DND-41 (cell line): Measurements from ENCODE around the gene NODAL.

Experiments
- ATAC-seq: fragments of 200-7000 bp; cut with Tn5 transposase; 3 replicates; pipeline ENCODE4 v1.9.1; 2021; ENCODE audit warnings: low read depth; ENCODE audit not compliant: insufficient read depth
- DNase-seq: peaks from one replicate; pipeline ENCODE4 v3.0.0-alpha.2; 2020
- H2AFZ ChIP-seq: 2 replicates; pipeline ENCODE4 v1.6.0; 2012; ENCODE audit warnings: low read depth, low read length
- H3K27ac ChIP-seq: 2 replicates; pipeline ENCODE4 v1.5.1; 2012; ENCODE audit warnings: low read length, inconsistent platforms
- H3K27me3 ChIP-seq: fragments of 200-600 bp; sonication (generic); 2 replicates; pipeline ENCODE4 v1.6.0; 2012; ENCODE audit warnings: low read length, mild to moderate bottlenecking, inconsistent platforms; ENCODE audit not compliant: insufficient read depth, poor library complexity
- H3K36me3 ChIP-seq: 2 replicates; pipeline ENCODE4 v1.5.1; 2012; ENCODE audit warnings: low read length, inconsistent platforms; ENCODE audit not compliant: insufficient read depth
- H3K4me1 ChIP-seq: 2 replicates; pipeline ENCODE4 v1.5.1; 2012; ENCODE audit warnings: mild to moderate bottlenecking, low read length; ENCODE audit not compliant: insufficient read depth
- H3K4me2 ChIP-seq: 2 replicates; pipeline ENCODE4 v1.6.0; 2012; ENCODE audit warnings: mild to moderate bottlenecking, moderate library complexity, low read length, inconsistent platforms; ENCODE audit not compliant: insufficient read depth
- H3K4me3 ChIP-seq, 2 experiments: fragments of 200-600 bp in 1 of 2; shearing (Covaris generic) in 1 of 2; 2 replicates each; pipeline ENCODE4 v1.5.1; 2012 to 2016; ENCODE audit warnings: inconsistent platforms in 2 of 2, low read length in 2 of 2, mild to moderate bottlenecking in 2 of 2, low read depth in 1 of 2, moderate library complexity in 1 of 2
- H3K79me2 ChIP-seq: 2 replicates; pipeline ENCODE4 v1.6.0; 2012; ENCODE audit warnings: low read length, inconsistent platforms; ENCODE audit not compliant: insufficient read depth
- H3K9ac ChIP-seq: 2 replicates; pipeline ENCODE4 v1.6.0; 2012; ENCODE audit warnings: low read depth, mild to moderate bottlenecking, inconsistent platforms, low read length, moderate library complexity
- H3K9me3 ChIP-seq: 2 replicates; pipeline ENCODE4 v1.5.1; 2012; ENCODE audit warnings: low read length, moderate library complexity, mild to moderate bottlenecking, inconsistent platforms; ENCODE audit not compliant: insufficient read depth, severe bottlenecking
- H4K20me1 ChIP-seq: 2 replicates; pipeline ENCODE4 v1.6.0; 2012; ENCODE audit warnings: low read length; ENCODE audit not compliant: insufficient read depth
- EZH2 ChIP-seq: IDR thresholded peaks from 3 replicates; pipeline ENCODE4 v1.6.1; 2012; ENCODE audit warnings: borderline replicate concordance, low read depth, mild to moderate bottlenecking, moderate library complexity, low read length, inconsistent platforms; ENCODE audit not compliant: severe bottlenecking
- TF ChIP-seq, protein P1 (sequence below): IDR thresholded peaks from 2 replicates; pipeline ENCODE4 v1.5.1; 2012; ENCODE audit warnings: borderline replicate concordance, low read length, moderate library complexity, mild to moderate bottlenecking; ENCODE audit not compliant: poor library complexity, severe bottlenecking; ENCODE audit errors: extremely low read depth

Gene NODAL

DNA sequence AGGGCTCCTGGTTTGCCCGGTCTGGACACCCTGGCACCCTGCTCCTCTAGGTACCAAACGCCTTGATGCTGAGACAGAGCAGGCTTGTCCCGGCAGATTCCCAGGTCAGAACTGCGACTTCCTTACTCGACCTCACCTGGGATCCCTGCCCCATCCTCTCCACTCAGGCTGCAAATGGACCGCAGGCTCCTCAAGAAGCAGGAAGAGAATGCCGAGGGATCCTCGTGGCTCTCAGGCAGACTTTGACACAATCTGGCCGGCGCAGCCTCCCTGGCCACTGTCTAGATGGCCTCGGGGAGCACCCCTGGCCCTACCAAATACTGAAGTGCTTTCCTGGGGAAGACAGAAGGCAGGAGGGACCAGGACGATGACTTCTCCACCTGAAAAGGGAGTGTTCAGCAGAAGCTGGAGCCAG, 421 bp upstream of the NODAL start:
- no peak for DNase-seq
- Histone ChIP-seq H3K79me2 (no peaks in the 10 kb centered on the region), H3K9me3 (no peaks in the 10 kb centered on the region), H4K20me1 (no peaks in the 10 kb centered on the region; the same call in 1 of the 2 replicates), H3K4me1 (no peaks in the 10 kb centered on the region), H3K4me2 (no peak overlapping the region), H2AFZ (no peak overlapping the region), H3K27ac (no peak overlapping the region), H3K36me3 (no peaks in the 10 kb centered on the region), H3K27me3 (no peaks in the 10 kb centered on the region), H3K9ac (no peak overlapping the region), H3K4me3 (no peak overlapping the region)
- no peak for ATAC-seq
- no peak for TF ChIP-seq EZH2
- TF ChIP-seq, protein P1, sequence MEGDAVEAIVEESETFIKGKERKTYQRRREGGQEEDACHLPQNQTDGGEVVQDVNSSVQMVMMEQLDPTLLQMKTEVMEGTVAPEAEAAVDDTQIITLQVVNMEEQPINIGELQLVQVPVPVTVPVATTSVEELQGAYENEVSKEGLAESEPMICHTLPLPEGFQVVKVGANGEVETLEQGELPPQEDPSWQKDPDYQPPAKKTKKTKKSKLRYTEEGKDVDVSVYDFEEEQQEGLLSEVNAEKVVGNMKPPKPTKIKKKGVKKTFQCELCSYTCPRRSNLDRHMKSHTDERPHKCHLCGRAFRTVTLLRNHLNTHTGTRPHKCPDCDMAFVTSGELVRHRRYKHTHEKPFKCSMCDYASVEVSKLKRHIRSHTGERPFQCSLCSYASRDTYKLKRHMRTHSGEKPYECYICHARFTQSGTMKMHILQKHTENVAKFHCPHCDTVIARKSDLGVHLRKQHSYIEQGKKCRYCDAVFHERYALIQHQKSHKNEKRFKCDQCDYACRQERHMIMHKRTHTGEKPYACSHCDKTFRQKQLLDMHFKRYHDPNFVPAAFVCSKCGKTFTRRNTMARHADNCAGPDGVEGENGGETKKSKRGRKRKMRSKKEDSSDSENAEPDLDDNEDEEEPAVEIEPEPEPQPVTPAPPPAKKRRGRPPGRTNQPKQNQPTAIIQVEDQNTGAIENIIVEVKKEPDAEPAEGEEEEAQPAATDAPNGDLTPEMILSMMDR: no peak

DNA sequence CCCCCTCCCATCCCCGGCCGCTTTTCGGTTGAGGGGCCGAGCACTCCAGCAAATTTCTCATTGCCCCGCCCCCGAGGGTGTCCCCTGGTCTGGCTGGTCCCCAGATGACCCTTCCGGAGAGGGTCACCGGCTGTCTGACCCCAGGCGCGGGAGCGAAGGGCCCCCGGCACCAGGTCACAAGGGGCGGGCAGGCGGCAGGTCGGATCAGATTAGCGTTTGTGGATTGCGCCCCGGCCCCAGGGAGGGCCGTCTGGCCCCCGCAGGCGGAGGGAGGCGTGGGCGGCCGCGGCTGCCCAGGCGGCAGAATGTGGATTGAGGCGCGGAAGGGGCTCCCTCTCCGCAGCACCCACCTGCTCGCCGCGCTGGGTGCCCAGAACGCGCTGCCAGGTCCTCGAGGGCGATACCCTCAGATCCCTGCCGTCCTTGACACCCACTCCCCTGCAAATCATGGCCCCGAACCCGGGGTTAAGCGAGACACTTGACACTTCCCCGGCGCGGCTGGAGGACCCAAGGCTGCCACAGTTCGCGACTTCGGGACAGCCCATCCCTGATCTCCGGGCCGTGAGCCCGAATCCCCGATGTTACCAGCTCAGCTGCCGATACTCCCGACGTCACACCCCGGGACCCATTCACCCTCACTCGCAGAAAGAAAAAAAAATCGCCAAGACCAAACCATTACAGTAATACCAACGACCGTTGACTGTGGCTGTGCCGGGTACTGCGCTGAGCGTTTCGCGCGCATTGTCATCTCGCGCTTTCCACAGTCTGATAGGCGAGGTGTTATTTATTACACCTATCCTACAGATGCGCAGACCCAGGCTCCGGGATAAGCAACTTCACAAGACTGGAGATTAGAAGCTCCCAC, 953 bp downstream of the NODAL start:
- Histone ChIP-seq H3K36me3 (no peaks in the 10 kb centered on the region), H3K4me1 (no peaks in the 10 kb centered on the region), H3K79me2 (no peaks in the 10 kb centered on the region), H2AFZ (no peak overlapping the region), H3K9ac (no peak overlapping the region), H3K27me3 (no peaks in the 10 kb centered on the region), H3K27ac (no peak overlapping the region), H3K4me2 (no peak overlapping the region), H3K9me3 (no peaks in the 10 kb centered on the region), H3K4me3 (no peak overlapping the region), H4K20me1 (no peaks in the 10 kb centered on the region; the same call in 1 of the 2 replicates)
- TF ChIP-seq EZH2: no peak
- TF ChIP-seq, protein P1: no peak
- no peak for ATAC-seq
- no peak for DNase-seq

DNA sequence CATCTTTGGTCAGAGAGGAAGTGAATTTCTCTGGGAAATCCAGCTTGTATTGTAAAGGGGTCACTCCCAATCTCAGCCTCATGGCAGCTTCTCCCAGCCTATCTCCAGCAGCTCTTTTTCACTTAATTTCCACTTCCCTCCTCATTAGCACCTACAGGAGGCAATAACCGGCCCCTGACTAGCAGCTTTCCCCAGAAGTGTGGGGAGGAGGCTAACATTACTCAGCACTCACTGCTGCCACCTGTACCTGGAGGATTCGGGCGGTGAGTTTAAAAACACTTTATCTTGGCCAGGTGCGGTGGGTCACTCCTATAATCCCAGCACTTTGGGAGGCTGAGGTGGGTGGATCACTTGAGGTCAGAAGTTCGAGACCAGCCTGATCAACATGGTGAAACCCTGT, 3.8 kb downstream of the NODAL start:
- no peaks in the 10 kb centered on the region for H3K36me3 ChIP-seq

More for the DNA sequence above, 3.8 kb downstream of the NODAL start:
- Histone ChIP-seq H3K4me2 (no peak overlapping the region), H4K20me1 (peaks cover 1% of the 10 kb centered on the region; the same call in 1 of the 2 replicates), H3K27ac (no peak overlapping the region), H3K27me3 (no peaks in the 10 kb centered on the region), H3K9me3 (no peaks in the 10 kb centered on the region), H3K79me2 (no peaks in the 10 kb centered on the region), H3K4me3 (no peak overlapping the region), H3K4me1 (no peaks in the 10 kb centered on the region), H2AFZ (no peak overlapping the region), H3K9ac (no peak overlapping the region)
- no peak for DNase-seq
- TF ChIP-seq, protein P1: no peak
- no peak for TF ChIP-seq EZH2
- ATAC-seq: no peak
